Neural progenitor cell (in vitro differentiated cells): ENCODE results near the gene RAB11FIP3. TPM values are rescaled to one million over a fixed set of nuclear protein-coding genes. Genes with fewer than 3 reads are reported as not detected.
A peak's percentile ranks its signal among the peaks of the same experiment; 100 is the strongest.

Experiments
- DNase-seq: peaks from one replicate; pipeline ENCODE4 v3.0.0-alpha.2; 2016; ENCODE audit warnings: low spot score
- H2AFZ ChIP-seq: fragments of 200-600 bp; sonication (generic); replicated peaks from 2 replicates; pipeline ENCODE4 v1.6.1; 2016; ENCODE audit warnings: antibody characterized with exemption
- H3F3A ChIP-seq: fragments of 200-600 bp; sonication (generic); 2 replicates; pipeline ENCODE4 v1.6.1; 2016; ENCODE audit warnings: antibody characterized with exemption, low read depth
- H3K27ac ChIP-seq: fragments of 200-600 bp; sonication (generic); 2 replicates; pipeline ENCODE4 v1.5.1; 2016; ENCODE audit warnings: mild to moderate bottlenecking
- H3K27me3 ChIP-seq: fragments of 200-600 bp; sonication (generic); 2 replicates; pipeline ENCODE4 v1.6.1; 2016; ENCODE audit warnings: mild to moderate bottlenecking, moderate library complexity
- H3K36me3 ChIP-seq: fragments of 200-600 bp; sonication (generic); 2 replicates; pipeline ENCODE4 v1.5.1; 2016
- H3K4me1 ChIP-seq: fragments of 200-600 bp; sonication (generic); 2 replicates; pipeline ENCODE4 v1.6.1; 2016; ENCODE audit warnings: mixed run types
- H3K4me2 ChIP-seq: fragments of 200-600 bp; sonication (generic); 2 replicates; pipeline ENCODE4 v1.6.1; 2016
- H3K4me3 ChIP-seq: fragments of 200-600 bp; sonication (generic); 2 replicates; pipeline ENCODE4 v1.5.1; 2016
- H3K79me2 ChIP-seq: fragments of 200-600 bp; sonication (generic); 2 replicates; pipeline ENCODE4 v1.6.1; 2016; ENCODE audit warnings: low read depth
- H3K9ac ChIP-seq: fragments of 200-600 bp; sonication (generic); 2 replicates; pipeline ENCODE4 v1.6.1; 2016
- H3K9me3 ChIP-seq: fragments of 200-600 bp; sonication (generic); 2 replicates; pipeline ENCODE4 v1.5.1; 2016; ENCODE audit warnings: low read depth
- H4K20me1 ChIP-seq: fragments of 200-600 bp; sonication (generic); 2 replicates; pipeline ENCODE4 v1.6.1; 2016; ENCODE audit warnings: low read depth
- H3K27ac Mint-ChIP-seq: 3 replicates; pipeline ENCODE4 v1.8.0; 2021; ENCODE audit warnings: mixed read lengths
- H3K27me3 Mint-ChIP-seq: 2 replicates; pipeline ENCODE4 v1.8.0; 2022; ENCODE audit warnings: low read depth, mild to moderate bottlenecking, inconsistent platforms, moderate library complexity, mixed read lengths; ENCODE audit not compliant: insufficient read depth
- H3K36me3 Mint-ChIP-seq: 3 replicates; pipeline ENCODE4 v1.8.0; 2021; ENCODE audit warnings: mixed read lengths
- H3K4me1 Mint-ChIP-seq: 3 replicates; pipeline ENCODE4 v1.8.0; 2021; ENCODE audit warnings: mixed read lengths
- H3K4me3 Mint-ChIP-seq: 3 replicates; pipeline ENCODE4 v1.8.0; 2021; ENCODE audit warnings: mild to moderate bottlenecking, moderate library complexity, mixed read lengths
- H3K9me3 Mint-ChIP-seq: 3 replicates; pipeline ENCODE4 v1.8.0; 2020; ENCODE audit warnings: mixed read lengths
- EZH2 ChIP-seq: fragments of 200-600 bp; sonication (generic); IDR thresholded peaks from 2 replicates; pipeline ENCODE4 v1.6.1; 2017; ENCODE audit warnings: antibody characterized with exemption, mild to moderate bottlenecking, moderate library complexity
- EZH2phosphoT487 ChIP-seq: fragments of 200-600 bp; sonication (generic); IDR thresholded peaks from 2 replicates; pipeline ENCODE4 v1.6.1; 2017; ENCODE audit warnings: antibody characterized with exemption
- total RNA-seq: library from RNA; depleted of rRNA; stranded (reverse); fragments of >200 nt; gene quantifications from 2 replicates; pipeline ENCODE4 v1.2.3, GENCODE V29; 2015; ENCODE audit warnings: low replicate concordance
- TF ChIP-seq, protein P1 (sequence below): fragments of 200-600 bp; sonication (generic); IDR thresholded peaks from 2 replicates; pipeline ENCODE4 v1.5.1; 2017; ENCODE audit warnings: antibody characterized with exemption, mild to moderate bottlenecking

The RAB11FIP3 gene
- total RNA-seq, 1 donor from 2014 or later, result 15.5 TPM

DNA sequence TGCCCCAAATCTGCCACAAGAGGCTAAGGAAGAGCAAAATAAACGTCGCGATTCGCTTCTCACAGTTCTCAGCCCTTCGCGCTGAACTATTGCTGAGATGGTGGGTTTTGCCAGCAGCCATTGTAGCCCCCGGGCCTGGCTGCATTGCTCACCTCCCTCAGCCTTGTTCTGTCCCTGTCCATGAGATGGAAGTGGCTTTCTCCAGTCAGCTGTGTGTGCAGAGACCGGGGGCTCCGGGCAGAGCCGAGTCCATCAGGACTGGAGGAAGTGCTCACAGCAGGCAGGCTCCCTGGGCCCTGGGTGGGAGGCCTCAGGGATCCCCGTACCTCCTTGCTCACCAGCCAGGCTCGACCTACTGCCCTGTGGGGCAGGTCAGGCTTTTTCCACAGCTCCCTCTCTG is 74.5 kb downstream of the RAB11FIP3 start:
- H3K4me3 ChIP-seq, result no peak overlapping the region
- H3K9me3 ChIP-seq, result no peaks in the 10 kb centered on the region
- peaks cover 12% of the 10 kb centered on the region for H4K20me1 ChIP-seq
- H3K36me3 ChIP-seq, result no peaks in the 10 kb centered on the region
- peaks cover 10% of the 10 kb centered on the region for H3K36me3 Mint-ChIP-seq
- H3K4me2 ChIP-seq, result no peak overlapping the region
- H3F3A ChIP-seq, result peaks cover 3% of the 10 kb centered on the region
- peak overlapping the region; percentile 54 for H3K27ac Mint-ChIP-seq
- H3K9me3 Mint-ChIP-seq, result no peaks in the 10 kb centered on the region
- no peak overlapping the region for H3K27ac ChIP-seq
- no peak overlapping the region for H2AFZ ChIP-seq
- peaks cover 6% of the 10 kb centered on the region for H3K4me1 Mint-ChIP-seq
- no peaks in the 10 kb centered on the region for H3K79me2 ChIP-seq
- no peak for DNase-seq
- no peaks in the 10 kb centered on the region for H3K4me1 ChIP-seq
- no peaks in the 10 kb centered on the region for H3K27me3 Mint-ChIP-seq
- H3K4me3 Mint-ChIP-seq, result no peak overlapping the region
- H3K9ac ChIP-seq, result no peak overlapping the region
- H3K27me3 ChIP-seq, result no peaks in the 10 kb centered on the region
- no peak for TF ChIP-seq EZH2
- TF ChIP-seq, protein P1, sequence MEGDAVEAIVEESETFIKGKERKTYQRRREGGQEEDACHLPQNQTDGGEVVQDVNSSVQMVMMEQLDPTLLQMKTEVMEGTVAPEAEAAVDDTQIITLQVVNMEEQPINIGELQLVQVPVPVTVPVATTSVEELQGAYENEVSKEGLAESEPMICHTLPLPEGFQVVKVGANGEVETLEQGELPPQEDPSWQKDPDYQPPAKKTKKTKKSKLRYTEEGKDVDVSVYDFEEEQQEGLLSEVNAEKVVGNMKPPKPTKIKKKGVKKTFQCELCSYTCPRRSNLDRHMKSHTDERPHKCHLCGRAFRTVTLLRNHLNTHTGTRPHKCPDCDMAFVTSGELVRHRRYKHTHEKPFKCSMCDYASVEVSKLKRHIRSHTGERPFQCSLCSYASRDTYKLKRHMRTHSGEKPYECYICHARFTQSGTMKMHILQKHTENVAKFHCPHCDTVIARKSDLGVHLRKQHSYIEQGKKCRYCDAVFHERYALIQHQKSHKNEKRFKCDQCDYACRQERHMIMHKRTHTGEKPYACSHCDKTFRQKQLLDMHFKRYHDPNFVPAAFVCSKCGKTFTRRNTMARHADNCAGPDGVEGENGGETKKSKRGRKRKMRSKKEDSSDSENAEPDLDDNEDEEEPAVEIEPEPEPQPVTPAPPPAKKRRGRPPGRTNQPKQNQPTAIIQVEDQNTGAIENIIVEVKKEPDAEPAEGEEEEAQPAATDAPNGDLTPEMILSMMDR, result no peak
- TF ChIP-seq EZH2phosphoT487, result no peak

- no peak for DNase-seq
- H3K9ac ChIP-seq, result no peak overlapping the region
- H3K36me3 Mint-ChIP-seq, result peaks cover 11% of the 10 kb centered on the region
- H3K27me3 Mint-ChIP-seq, result no peaks in the 10 kb centered on the region
- H3K79me2 ChIP-seq, result no peaks in the 10 kb centered on the region
- H3K27ac ChIP-seq, result no peak overlapping the region
- H3K4me3 Mint-ChIP-seq, result no peak overlapping the region
- peaks cover 12% of the 10 kb centered on the region for H4K20me1 ChIP-seq
- no peak overlapping the region for H3K27ac Mint-ChIP-seq
- TF ChIP-seq, protein P1, result no peak
- no peak for TF ChIP-seq EZH2phosphoT487
- TF ChIP-seq EZH2, result no peak
- no peaks in the 10 kb centered on the region for H3K36me3 ChIP-seq
- no peak overlapping the region for H2AFZ ChIP-seq
- peaks cover 3% of the 10 kb centered on the region for H3F3A ChIP-seq
- H3K27me3 ChIP-seq, result no peaks in the 10 kb centered on the region
- no peak overlapping the region for H3K4me3 ChIP-seq
- H3K4me1 ChIP-seq, result no peaks in the 10 kb centered on the region
- H3K9me3 ChIP-seq, result no peaks in the 10 kb centered on the region
- H3K4me1 Mint-ChIP-seq, result peaks cover 6% of the 10 kb centered on the region
- no peak overlapping the region for H3K4me2 ChIP-seq
- H3K9me3 Mint-ChIP-seq, result no peaks in the 10 kb centered on the region
Observed at GRCh38 chr16:500709-501108, 75.3 kb downstream of the RAB11FIP3 start.

GRCh38 chr16:502179-502943 is 76.9 kb downstream of the RAB11FIP3 start:
- Histone ChIP-seq H3K4me2 (no peak overlapping the region), H3K9me3 (no peaks in the 10 kb centered on the region), H3K79me2 (no peaks in the 10 kb centered on the region), H4K20me1 (peaks cover 9% of the 10 kb centered on the region), H3K36me3 (no peaks in the 10 kb centered on the region), H3K9ac (no peak overlapping the region), H3K4me3 (no peak overlapping the region), H2AFZ (no peak overlapping the region), H3K4me1 (no peaks in the 10 kb centered on the region), H3K27me3 (no peaks in the 10 kb centered on the region), H3K27ac (no peak overlapping the region), H3F3A (peaks cover 3% of the 10 kb centered on the region)
- Mint-ChIP-seq H3K27ac (no peak overlapping the region), H3K36me3 (peaks cover 7% of the 10 kb centered on the region), H3K4me3 (no peak overlapping the region), H3K4me1 (peaks cover 6% of the 10 kb centered on the region), H3K27me3 (no peaks in the 10 kb centered on the region), H3K9me3 (no peaks in the 10 kb centered on the region)
- no peak for DNase-seq
- TF ChIP-seq EZH2phosphoT487 (no peak), EZH2 (no peak)
- TF ChIP-seq, protein P1, result no peak
